C1 segment of cervical spinal cord (tissue), 14 donors: Measurements from ENCODE around the gene GJD3.

ENCODE experiments used
- DNase-seq, 14 donors: peaks; one replicate each; lab custom pipeline; 2025; lab: John Stamatoyannopoulos, UW

GJD3 gene

DNA sequence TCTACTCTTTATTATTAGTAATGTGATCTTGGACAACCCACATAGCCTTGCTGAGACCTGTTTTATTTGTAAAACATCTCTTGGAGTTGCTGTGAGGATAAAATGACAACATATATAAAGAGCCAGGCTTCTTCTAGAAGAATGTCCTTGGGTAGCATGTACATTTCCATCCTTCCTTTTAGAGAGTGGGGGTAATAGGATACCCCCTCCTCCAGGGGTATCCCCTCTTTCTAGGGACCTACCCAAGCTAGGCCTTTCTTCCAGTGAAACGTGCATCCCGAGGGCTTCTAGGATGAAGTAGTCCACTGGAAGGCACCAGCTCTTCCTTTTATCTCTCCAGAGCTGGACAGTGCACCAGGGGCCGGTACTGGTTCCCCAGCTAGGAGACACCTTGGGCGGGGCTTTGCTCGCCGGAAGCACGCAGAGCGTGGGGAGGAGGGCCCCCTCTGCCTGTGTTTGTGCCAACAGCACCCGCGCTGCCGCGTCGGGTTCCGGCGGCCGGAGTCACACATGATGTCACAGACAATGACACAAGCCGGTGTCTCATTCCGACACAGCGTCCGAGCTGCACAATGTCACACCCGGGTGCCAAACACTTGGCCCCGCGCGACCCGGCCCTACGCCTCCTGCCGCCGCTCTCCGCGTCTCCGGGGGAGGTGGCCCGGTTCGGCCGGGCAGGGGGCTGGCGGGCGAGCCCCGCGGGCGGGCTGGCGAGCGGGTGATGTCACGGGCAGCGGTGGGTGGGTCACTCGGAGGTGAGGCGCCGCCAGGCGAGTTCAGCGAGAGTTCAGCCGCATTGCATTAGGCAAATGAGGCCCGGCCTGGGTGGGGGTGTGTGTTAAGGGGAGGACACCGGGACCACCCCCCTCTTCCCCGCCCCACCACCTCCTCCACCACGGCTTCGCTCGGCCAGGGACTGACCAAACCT is 23.4 kb downstream of the GJD3 start:
- DNase-seq: peak in 11 of 14 donors; percentile 38 to 84 (median 43)

DNA sequence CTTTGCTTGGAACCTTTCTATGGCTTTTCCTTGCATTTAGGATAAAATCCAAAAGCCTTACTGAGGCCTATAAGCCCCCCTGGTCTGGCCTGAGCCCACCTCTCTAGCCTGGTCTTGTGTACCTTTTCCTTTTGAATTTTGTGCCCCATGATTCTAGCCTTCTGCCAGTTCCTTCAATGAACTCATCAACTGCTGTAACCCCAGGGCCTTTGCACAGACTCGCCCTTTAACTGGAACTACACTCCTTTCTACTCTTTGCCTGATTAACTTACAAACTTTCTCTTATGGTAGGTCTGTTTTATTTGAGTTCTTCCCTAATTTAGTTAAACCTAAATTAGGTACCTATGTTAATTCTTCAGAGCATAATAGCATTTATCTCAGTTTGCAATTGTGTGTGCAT is 24.2 kb downstream of the GJD3 start:
- no peak for DNase-seq

DNA sequence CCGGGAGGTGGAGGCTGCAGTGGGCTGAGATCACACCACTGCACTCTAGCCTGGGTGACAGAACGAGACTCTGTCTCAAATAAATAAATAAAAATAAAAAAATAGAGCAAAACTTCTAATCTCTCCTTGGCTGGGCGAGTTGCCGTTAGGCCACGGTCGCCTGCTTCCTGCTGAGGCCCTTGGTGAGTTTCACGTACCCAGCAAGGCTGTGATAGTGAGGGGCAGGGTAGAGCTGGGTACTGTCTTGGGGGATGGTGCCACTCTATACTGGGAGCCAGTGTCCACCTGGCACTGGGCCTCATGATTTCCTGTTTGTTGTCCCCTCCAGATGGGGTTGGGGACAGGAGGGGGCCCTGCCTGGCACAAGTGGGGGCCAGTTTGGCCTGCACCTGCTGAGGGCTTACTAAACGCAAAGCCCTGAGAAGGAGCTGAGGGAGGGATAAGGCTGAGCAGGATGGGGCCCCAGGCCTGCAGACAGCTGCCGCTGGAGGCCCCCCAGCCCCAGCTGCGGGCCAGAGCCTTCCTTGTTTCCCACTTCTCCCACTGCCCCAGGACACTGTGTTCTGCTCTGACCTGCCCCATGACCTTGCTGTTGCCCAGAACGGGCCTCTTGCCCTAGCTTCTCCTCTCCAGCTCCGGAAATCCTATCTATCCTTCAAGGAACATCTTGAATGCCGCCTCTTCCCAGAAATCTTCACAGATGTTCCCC is 25.4 kb downstream of the GJD3 start:
- DNase-seq: no peak

DNA sequence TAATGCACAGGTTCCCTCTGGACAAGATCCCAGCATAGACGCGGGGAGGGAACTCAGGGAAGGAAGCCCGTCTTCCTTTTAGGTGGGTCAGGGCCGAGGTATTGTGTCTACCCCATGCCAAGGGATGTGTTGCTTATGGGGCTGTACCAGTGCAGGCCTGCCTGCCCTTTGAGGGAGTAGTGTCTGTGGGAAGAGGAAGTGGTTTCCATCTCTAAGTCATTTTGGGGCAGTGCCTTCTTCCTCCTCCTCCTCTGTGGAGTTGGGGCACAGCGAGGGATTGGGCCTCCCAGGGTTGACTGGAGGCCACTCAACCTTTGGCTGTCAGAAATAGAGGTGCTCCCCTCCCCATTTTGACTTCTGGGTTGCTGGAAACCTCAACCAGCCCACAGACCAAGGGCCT is 26.5 kb downstream of the GJD3 start:
- DNase-seq: no peak

DNA sequence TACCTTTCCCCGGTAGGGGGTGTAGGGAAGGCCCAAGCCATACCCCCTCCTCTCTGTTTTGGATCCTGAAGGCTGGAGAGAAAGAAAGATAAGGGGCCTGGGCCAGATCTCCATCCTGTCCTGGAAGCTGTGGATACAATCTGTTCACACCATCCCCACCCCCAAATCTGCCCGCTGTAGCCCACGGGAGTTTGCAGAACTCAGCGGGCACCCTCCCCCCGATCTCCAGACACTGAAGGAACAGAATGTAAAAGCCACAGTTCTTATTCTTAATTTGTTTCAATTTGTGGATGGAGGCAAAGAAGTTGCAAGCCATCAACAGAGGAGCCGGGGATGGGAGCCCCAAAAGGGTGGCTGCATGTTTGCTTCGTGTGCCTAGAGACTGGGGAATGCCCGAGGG is 27.2 kb downstream of the GJD3 start:
- DNase-seq: no peak

DNA sequence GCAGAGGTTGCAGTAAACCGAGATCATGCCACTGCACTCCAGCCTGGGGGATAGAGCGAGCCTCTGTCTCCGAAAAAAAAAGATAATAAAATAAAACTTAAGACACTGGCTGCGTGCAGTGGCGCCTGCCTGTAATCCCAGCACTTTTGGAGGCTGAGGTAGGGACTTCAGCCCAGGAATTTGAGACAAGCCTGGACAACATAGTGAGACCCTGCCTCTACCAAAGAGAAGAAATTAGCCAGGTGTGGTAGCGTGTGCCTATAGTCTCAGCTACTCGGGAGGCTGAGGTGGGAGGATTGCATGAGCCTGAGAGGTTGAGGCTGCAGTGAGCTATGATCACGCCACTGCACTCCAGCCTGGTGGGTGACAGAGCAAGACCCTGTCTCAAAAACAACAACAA is 28.9 kb downstream of the GJD3 start:
- no peak for DNase-seq

DNA sequence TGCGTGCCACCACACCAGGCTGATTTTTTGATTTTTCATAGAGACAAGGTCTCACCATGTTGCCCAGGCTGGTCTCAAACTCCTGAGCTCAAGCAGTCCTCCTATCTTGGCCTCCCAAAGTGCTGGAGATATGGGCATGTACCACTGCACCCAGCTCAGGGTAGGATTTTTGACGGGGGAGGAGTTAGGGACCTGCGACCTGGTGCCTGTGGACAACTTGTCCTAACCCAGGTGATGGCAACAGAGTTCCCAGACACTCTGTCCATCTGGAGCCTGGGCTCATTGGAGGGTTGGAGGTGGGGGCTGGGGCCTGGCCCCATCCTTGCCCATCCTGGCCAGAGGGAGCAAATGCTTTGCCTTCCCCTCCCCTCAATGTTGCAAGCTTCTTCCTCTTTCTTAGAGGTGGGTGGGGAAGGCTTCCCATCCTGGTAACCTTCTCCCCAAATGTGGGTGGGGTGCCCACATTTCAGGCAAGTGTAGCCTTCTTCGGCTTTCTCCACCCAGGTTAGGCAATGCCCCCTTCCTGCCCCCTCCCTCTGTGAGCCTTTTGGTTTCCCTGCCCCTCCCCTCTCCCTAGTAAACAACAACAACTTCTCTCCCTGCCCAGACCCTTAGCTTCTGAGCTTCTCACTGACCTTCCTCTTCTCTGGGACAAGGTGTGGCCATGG is 30.6 kb downstream of the GJD3 start:
- DNase-seq: no peak

DNA sequence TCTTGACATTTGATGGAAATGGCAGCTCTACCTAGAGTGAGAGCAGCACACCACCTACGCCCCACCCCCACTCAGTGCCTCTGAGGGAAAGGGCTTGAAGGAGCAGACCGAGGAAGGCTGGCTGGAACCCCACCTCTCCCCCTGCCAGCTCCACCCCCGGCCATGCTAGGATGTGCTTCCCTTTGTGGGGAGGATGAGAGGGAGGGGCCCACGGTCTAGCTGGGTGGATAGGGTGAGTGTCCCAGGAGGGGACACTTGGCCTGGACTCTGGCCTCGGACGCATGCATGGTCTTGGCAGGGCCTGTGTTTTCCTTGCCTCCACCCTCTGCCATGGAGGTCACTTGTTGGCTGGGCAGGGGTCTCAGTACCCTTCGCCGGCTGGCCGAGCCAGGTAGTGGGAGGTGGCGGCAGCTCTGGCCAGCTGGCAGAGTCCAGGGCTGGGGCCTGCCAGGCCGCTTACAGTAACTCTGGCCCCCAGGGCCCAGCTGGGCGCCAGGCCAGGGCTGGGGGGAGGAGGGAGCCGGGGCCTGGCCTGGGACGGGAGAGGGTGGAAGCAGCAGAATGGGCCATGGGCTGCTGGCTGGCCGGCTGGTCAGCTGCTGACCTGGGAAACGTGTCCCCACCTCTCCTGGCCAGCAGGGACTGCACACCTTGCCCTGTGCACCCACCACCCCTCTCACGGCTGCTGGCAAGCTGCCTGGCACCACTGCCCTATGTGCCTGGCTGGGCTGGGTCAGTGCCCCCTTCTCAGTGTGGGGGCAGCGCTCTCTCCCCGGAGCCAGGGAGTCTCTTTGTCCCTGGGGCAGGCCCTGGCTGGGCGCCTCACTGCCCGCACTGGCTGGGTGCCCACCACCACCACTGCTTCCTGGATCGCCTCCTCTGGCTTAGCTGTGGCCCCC is 32.5 kb downstream of the GJD3 start:
- DNase-seq: peak in 12 of 14 donors; percentile 52 to 94 (median 80)

DNA sequence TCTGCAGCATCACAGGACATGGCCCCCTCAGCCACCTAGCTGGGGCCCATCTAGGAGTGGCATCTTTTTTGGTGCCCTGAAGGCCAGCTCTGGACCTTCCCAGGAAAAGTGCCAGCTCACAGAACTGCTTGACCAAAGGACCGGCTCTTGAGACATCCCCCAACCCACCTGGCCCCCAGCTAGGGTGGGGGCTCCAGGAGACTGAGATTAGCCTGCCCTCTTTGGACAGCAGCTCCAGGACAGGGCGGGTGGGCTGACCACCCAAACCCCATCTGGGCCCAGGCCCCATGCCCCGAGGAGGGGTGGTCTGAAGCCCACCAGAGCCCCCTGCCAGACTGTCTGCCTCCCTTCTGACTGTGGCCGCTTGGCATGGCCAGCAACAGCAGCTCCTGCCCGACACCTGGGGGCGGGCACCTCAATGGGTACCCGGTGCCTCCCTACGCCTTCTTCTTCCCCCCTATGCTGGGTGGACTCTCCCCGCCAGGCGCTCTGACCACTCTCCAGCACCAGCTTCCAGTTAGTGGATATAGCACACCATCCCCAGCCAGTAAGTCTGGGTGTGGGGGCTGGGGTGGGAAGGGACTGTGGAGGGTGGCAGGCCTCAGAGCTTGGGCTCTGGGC is 33.6 kb downstream of the GJD3 start:
- no peak for DNase-seq

DNA sequence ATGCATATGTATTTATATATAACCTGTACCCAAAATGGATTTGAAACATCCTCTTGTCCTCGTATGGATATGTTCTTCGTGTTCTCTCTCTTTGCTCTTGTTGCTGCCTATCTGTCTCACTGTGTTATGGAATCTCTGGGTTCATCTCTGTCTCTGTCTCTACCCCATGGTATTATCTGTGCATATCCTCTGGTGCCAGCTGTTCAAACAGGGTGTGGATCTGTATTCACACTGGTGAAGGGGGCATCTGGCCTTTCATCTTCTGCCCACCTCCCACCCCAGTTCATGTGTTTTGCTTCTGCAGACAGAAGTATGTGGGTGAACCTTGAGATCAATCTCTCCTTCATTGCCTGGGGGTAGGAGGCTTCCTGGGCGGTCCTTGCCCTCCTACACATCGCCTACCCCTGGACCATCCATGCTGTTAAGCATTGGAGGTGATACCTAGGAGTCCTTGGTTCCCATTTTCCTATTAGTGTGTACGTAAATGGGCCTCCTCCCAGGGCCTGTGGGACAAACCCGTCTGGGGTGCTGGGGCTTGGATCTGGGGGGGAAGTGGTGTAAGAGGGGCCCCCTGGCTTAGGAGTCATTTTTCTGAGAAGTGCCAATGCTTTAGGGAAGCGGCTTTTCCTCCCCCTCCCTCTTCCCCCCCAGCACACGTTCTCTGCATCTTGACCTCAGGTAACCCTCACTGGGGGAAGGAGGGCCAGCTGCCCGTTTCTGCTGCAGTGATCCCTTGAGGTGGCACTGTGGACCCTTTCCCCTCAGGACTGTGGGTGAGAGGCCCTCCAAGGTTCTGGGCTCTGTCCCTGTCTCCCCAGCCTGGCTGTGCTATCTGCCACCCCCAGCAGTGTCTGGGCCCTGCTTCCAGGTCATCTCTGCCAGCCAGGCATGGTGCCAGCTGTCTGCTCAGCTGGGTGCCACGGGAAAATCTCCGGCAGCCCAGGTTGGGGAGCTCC is 34.4 kb downstream of the GJD3 start:
- peak in 2 of 14 donors; percentile 50 to 64 for DNase-seq

DNA sequence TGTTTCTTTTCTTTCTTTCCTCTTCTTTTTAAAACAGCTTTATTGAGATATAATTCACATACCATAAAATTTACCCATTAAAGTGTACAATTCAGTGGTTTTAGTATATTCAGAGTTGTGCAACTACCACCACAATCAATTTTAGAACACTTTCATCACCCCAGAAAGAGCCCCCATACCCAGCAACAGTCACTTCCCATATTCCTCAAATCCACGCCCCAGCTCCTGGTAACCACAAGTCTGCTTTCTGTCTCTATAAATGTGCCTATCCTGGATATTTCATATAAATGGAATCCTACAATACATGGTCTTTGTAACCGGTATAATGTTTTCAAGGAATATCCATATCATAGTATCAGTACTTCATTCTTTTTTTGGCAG is 36.2 kb downstream of the GJD3 start:
- DNase-seq: no peak

DNA sequence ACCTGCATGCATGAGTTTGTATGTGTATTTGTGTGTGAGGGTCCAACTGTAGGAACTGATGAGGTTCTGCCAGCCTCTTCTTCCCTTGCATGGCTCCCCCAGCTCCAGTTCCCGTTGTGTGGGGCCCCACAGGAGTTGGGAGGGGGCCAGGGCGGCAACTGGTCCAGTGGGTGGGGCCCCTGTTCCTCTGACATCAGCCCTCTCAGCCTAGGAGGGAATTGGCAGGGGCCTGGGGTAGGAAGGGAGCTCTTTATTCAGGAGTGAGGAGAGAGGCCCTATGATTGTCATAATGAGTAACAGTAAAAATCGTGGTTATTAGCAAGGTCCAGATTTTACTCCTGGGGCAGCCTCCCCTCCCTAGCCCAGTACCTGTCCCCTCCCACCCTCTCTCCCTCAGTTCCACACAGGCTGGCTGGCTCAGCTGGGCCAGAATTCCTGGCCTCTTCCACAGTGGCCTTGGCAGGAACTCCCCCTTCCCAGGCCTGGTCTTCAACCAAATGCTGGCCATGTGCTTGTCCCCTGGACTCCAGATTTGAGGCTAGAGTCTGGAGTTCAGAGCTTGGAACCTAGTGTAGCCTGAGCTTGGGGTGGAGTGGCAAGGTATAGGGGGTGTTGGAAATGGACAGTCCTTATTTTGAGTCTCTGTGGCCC is 36.7 kb downstream of the GJD3 start:
- peak in 1 of 14 donors; percentile 16 for DNase-seq

DNA sequence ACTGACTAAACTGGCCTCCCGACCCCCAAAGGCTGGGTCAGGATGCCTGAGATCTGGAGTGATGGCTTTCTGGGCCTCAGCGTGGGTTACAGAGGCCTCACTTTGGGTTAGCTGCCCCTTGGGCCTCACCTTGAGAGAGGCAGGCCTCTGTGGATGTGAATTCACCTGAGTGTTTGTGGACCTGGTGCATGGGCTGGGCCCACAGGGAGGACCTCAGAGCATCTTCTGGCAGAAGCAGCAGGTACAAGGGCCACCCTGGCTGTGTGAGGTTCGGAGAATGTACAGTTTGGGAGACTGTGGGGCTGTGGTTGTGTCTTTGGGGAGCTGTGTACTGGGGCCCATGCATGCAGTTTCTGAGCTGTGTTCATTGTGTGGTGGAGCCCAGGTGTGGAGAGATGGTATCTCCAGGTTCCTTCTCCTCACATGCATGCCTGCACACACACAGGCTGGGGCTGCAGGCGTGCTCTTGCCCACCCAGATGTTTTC is 37.2 kb downstream of the GJD3 start:
- no peak for DNase-seq

DNA sequence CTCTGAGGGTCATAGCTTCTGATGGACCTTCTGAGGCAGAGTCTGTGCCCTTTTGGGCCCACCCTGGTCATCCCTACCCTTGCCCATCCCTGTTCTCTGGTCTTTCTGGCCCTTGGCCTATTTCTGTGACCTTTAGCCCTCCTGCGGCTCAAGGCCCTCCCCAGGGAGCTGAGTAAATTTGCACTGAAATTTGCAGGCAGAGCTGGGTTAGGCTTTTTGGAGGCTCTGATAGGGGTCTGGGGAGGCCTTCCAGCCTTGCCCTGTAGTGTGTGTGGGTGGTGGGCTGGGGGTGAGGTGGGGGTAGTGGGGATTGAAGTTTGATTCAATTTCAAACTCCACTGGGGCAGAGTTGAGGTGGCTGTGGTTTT is 37.7 kb downstream of the GJD3 start:
- DNase-seq: no peak

DNA sequence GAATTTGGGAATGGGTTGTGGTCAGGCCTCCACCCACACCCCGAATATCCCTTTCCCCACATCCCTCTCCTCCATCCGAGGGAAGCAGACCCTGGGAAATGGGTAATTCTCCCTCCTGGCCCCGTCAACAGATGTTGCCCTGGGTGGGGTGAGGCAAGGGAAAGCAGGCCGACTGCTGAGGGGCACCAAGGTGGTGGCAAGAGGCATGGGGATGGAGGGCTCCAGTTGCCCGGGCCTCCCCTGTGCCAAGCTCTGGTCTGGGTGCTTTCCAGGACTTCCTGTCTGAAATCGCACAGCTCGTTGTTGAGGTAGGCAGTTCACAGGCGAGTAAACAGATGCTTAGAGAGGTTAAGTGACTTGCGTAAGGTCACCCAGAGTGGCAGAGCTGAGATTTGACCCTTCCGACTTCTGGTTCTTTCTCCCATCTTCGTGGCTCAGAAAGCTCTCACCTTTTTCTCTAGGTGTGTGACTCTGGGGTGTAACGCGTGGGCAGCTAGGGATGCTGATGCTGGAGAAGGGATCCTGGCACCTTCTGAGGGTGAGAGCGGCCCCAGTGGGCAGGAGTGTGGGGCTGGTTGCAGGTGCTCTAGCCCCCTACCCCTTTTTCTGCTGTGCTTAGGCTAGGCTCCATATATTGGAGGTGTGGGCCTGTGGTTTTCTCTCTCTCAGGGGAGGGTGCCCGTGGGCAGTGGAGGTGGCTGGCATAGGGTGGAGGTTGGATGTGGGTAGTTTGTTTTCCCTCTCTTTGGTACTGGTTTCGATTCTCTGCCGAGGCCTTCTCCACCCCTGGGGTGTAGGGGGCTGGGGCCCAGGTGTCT is 38.3 kb downstream of the GJD3 start:
- no peak for DNase-seq

DNA sequence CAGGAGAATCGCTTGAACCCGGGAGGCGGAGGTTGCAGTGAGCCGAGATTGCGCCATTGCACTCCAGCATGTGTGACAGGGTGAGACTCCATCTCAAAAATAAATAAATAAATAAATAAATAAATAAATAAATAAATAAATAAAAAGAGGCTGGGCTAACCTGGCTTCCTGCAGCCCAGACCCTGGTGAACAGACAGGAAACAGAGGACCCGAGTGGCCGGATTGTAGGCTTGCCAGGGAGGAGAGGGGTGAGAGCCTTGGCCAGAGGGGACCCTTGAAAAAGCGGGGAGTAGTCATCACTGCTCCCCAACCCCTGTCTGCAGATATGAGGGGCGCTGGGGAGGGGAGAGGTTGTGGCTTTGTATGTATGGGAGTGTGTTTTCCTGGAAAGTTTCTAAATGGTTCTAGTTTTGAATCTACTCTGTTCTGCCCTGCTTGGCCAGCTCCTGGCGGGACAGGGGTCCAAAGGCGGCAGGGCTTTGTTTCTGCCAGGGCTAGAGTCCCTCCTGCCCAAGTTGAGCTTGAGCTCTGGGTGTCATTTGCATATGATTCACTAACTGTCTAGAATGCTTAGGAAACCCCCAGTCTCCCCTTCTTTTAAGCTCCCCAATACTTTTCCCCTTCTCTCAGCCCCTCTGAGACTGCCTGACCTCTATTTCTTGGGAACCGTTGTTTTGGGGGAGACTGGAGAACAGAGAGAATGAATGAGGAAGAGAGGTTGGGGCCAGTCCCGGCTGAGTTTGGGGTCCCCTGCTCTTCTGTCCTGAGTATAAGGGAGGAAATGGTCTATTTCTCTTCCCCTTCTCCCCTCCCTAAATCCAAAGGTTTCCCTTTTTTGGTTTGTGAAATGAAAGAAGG is 39.2 kb downstream of the GJD3 start:
- no peak for DNase-seq
